Activated CD4-positive, alpha-beta T cell treated with anti-CD3 and anti-CD28 coated beads for 24 hours (primary cell): ENCODE results near the gene ALDH3A2.
"Not testable (repeated sequence)": the region's sequence is repeated elsewhere in the genome, so short reads cannot be mapped to it uniquely, and the experiment has no call there.

Source experiments
- DNase-seq, 2 donors: peaks; one replicate each; pipeline ENCODE4 v3.0.0-alpha.2; 2020; ENCODE audit warnings: low read depth in 2 of 2

Gene ALDH3A2

GRCh38 chr17:19678581-19679453 lies 30.3 kb downstream of the ALDH3A2 start:
- DNase-seq: no peak

DNA sequence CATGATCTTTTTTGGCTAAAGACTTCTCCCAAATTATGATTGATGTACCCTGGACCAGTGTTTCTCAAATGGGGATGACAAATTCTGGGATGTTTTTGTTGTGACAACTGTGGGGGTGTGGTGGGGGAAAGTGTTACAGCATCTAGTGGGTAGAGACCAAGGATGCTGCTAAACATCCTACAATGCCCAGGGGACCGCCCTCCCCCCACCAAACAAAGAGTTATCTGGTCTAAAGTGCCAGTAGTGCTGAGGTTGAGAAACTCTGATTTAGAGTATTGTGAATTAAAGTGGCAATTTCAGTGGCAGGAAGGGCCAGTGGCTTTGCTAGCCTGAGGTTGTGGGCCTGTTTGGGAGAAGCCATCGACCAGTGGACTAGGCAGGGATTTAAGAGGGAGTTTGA lies 34.6 kb downstream of the ALDH3A2 start:
- no peak for DNase-seq

DNA sequence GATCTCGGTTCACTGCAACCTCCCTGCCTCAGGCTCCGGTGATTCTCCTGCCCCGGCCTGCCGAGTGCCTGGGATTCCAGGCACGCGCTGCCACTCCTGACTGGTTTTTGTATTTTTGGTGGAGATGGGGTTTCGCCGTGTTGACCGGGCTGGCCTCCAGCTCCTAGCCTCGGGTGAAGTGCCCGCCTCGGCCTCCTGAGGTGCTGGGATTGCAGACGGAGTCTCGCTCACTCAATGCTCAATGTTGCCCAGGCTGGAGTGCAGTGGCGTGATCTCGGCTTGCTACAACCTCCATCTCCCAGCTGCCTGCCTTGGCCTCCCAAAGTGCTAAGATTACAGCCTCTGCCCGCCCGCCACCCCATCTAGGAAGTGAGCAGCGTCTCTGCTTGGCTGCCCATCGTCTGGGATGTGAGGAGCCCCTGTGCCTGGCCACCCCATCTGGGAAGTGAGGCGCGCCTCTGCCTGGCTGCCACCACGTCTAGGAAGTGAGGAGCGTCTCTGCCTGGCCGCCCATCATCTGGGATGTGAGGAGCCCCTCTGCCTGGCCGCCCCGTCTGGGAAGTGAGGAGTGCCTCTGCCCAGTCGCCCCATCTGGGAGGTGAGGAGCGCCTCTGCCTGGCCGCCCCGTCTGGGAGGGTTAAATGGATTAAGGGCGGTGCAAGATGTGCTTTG lies 36.5 kb downstream of the ALDH3A2 start:
- DNase-seq: not testable (repeated sequence)

- DNase-seq: no peak
Measured at GRCh38 chr17:19686400-19687090, 38.0 kb downstream of the ALDH3A2 start.

GRCh38 chr17:19702217-19702641 lies 53.7 kb downstream of the ALDH3A2 start:
- no peak for DNase-seq

DNA sequence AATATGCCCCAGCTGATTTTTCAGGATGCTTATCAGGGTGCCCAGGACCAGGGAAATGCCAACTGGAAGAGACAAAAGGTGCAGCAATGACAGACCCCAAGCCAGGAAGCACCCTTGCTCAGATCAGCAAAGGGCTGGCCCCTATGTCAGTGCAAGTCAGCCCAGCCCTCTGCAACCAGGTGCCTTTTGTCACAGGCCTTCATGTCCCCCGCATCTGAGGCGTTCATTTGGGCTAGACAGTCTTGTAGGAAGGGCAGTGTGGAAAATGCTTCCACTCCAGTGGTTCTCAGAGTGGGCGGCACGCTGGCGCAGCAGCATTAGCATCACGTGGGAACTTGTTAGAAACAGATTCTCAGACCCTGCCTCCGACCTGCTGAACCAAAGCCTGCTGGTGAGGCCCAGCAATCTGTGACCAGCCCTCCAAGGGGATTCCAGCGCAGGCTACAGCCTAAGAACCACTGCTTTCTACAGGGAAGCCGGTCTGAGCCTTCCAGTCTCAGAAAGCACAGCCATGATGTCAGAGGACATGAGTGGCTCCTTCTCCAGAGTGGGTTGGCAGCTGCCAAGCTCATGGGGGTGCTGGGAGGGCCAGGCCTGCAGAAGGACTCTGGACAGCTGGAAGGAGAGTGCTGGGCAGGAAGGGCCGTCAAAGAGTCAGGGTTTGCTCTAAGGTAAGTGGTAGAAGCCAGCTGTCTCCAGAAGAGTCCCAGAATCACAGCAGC lies 54.7 kb downstream of the ALDH3A2 start:
- no peak for DNase-seq

DNA sequence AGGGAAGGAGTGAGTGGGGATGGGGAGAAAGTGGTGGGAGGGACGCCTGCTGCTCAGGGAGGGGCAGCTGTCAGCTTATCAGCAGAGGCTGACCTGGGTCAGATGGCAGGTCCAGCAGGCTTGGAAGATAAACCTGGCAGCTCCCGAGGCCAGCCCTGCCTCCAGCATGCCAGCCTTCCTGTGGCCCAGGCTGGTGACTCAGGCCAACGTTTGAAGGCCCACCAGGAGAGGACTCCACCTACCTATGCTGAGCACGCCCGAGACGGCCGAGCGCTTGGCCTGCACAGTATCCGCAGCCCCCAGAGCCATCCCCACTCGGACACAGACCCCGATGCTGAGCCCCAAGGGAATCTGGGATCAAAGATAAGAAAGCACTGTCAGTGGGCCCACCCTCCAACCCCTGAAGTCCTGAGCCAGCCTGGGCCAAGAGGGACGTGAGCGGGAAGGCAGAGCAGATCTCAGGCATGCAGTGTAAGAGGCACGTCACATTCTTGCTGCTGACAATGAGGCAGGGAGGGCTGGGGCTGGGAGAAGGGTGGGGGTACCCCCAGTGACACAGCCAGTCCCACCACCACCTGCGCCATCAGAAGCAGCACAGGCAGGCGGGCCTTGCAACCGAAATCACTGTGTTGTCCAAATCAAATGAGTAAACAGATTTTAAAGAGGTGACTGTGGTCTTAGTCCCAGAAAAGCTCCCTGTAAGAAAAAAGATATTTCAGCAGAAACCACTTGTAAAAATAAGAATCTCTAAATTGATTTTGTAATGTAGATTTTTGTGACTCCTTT lies 55.5 kb downstream of the ALDH3A2 start:
- DNase-seq: no peak

- no peak for DNase-seq
Measured at GRCh38 chr17:19705201-19705600, 56.6 kb downstream of the ALDH3A2 start.

DNA sequence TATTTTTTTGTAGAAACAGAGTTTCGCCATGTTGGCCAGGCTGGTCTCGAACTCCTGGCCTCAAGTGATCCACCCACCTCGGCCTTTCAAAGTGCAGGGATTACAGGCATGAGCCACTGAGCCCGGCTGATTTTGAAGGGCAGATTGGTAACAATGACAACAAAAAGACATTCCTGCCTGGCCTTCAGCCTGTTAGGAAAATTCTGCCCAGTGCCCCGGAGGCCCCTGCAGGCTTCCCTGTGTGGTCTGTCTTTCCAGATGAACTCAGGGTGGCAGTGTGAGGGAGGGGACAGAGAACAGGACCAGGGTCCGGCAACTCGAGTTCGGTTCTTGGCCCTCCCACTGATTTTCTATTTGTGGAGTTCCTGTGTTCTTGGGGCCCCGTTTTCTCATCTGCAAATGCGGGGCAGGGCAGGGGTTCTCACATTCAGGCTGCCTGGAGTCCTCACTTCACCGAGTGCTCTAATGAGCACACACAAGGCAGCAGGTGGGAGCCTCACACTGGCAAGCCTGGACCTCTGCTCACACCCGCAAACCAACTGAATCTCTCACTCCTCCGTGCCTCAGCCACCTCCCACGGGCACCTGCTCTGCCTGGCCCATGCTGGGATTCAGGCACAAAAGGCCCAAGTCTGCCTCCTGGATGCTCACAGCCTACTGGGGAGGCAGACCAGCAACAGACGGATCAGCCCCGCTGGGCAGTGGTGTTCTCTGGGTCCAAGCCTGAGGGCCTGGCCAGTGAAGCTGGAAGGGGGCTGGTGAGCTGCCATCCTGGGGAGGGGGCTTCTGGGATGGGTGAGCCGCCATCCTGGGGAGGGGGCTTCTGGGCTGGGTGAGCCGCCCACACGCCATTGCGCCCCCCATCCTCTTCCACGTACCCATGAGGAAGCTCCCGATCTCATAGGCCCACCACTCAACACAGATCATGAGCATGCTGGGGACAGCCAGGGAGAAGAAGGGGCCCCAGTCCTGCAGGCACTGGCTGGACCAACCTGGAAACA lies 57.5 kb downstream of the ALDH3A2 start:
- no peak for DNase-seq

DNA sequence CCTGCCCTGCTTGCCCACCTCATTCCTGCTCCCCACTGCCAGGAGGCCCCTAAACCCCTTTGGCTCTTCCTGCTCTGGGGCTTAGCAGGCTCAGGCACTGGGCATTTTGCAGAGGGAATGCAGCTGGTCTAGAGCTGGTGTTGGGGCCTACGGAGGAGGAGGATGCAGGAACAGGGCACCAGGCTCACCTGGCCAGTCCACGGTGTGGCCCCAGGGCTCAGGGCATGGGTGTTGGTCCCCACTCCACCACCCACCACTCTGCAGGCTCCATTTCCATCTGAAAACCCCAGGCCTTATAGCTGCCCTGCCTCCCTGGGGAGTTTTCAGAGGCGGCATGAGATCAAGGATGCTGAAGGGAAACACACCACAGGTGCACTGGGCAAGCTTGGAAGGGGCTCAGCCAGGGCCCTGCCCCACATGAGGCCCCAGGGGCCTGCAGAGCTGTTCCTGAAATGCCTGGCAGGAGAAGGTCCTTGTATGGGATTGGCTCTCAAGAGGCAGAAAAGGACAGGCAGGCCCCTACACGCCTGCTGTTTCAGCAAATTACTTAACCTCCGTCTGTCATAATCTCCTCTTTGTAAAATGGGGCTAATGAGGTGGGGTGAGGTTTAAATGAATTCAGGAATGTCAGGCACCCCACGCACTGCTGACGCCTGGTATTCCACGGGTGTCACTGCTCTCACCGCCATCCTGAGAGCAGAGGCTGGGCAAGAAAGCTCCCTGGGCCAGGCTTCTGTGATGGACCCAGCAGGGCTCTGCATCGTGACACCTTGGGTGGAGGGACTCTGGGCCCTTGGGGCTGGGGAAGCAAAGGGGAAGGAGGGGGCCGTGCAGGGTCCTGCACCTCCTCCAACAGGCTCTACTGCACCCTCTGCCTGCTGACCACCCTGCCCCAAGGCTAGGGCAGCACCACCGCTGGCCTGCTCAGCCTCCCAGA lies 58.5 kb downstream of the ALDH3A2 start:
- DNase-seq: no peak

DNA sequence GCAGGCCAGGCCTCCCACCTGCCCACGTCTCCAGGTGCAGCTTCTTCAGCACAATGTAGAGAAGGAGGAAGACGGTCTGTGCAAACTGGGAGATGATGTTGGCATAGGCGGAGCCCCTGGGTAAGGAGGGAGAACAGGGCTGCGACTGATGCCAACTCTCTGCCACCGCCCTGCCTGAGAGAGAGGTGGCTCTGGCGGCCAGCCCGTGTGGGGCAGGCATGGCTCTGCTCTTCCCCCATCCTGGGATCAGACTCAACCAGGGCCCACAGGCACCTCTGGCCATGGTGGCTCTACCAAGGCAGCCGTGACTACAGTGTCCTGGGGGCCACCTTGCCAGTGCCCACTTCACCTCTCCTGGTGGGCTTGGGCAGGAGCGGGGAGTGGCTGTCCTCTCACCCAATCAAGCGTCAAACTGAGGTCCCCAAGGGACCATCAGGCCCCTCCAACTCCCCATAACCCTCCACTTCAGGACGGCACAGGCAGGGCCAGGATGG lies 59.2 kb downstream of the ALDH3A2 start:
- DNase-seq: no peak

DNA sequence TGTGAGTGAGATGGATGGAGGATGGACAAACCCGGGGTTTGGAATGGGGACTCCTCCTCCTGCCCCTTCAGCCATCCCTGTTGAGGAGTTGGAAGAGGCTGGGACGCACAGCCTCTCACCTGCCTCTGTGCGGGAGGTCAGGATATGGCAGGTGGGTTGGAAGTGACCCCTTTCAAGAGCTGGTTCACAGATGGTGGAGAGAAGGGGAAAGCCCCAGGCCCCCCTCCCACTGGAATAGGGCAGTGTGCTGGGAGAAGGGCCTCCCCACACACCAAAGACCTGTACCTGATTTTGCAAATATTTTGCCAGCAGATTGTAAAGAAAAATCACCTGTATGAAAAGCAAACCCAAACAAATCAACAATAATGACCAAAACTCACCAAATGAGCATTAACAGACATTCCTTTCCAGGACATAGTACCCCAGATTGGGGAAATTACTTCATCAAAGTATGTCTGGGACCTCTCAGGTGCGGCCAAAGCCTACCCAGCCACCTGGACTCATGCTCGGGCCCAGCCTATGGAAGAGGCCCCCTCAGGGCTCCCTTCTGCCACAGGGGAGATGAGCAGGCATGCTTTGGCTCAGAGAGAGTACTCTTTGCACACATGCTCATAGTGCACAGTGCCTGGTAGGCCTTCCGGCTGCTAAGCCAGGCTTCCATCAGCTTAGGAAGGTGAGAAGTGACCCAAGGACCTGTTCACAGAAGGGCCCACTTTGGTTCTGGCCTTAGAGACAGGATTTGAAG lies 60.1 kb downstream of the ALDH3A2 start:
- DNase-seq: no peak

DNA sequence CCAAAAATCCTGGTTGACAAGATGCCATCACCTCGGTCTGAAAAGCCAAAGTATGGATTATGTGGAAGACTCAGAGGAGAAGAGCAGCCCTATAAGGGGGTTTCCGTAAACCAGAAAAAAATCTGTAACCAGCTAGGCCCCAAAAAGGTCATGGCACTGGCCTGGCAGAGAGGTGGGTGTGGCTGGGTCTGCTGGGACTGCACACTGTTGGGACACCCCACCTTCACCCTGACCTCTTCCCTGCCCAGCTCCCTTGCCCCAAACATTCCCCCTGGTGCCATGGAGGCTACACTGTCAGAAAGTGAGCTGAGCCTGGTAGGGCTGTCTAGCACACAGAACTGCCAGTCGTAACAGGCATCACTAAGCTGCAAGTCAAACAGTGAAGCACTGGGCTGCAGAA lies 61.3 kb downstream of the ALDH3A2 start:
- DNase-seq: no peak

- DNase-seq: no peak
Measured at GRCh38 chr17:19712436-19713004, 64.0 kb downstream of the ALDH3A2 start.

DNA sequence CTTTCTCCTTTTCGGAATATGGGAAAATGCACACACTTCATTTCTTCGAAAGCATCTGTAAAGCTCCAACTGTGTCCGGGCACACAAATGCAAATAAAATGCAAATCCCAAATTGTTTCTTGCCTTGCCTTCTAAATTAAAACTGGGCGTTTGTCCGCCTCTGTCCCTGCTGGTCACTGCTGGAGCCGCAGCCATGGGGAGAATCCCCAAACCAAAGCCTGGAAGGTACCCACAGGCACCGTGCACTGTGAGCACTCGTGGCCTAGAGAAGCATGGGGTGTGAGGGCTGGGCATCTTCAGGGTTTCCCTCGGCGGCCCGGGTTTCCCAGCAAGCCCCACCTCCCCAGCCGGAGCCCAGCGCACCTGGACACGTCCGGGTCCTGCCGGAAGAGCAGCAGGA lies 64.9 kb downstream of the ALDH3A2 start:
- DNase-seq: no peak

DNA sequence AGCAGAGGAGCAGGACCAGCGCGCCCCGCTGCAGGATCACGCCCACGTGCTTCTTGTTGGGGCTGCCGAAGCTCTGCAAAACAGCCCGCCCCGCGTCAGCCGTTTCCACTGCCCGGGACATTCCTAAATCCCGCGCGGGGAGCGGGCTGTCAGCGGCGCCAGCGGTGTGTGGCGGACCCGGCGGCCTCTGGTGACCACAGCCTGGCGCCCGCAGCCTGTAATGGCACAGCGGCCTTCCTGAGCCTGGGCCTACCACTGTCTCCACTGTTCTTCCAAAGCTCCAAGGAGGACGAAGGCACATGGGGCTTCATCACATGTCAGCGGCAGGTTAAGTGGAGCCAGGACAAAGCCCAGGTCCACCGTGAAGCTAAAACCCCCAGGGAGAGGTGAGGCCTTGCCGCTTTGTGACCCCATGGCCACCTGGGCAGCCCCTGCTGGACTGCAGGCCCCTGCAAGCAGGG lies 65.4 kb downstream of the ALDH3A2 start:
- no peak for DNase-seq
